GM12874 (cell line): Measurements from ENCODE around the gene P4HA1.

ENCODE experiments used
- TF ChIP-seq, protein P1 (sequence below): IDR thresholded peaks from 2 replicates; pipeline ENCODE4 v1.5.1; 2011; ENCODE audit warnings: low read depth, mild to moderate bottlenecking, control low read depth, low read length, moderate library complexity; ENCODE audit not compliant: insufficient read depth

Gene P4HA1

DNA sequence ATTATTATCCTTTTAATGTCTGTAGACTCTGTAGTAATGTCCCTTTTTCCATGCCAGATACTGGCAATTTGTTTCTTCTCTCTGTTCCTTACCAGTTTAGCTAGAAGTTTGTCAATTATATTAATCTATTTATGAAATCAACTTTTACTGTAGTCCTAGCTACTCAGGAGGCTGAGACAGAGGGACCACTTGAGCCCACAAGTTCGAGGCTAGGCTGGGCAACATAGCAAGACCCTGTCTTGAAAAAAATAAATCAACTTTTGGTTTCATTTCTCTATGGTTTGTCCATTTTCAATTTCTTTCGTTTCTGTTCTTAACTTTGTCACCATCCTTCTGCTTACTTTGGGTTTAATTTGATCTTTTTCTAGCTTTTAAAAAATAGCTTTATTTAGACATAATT, 99.6 kb downstream of the P4HA1 start:
- TF ChIP-seq, protein P1, sequence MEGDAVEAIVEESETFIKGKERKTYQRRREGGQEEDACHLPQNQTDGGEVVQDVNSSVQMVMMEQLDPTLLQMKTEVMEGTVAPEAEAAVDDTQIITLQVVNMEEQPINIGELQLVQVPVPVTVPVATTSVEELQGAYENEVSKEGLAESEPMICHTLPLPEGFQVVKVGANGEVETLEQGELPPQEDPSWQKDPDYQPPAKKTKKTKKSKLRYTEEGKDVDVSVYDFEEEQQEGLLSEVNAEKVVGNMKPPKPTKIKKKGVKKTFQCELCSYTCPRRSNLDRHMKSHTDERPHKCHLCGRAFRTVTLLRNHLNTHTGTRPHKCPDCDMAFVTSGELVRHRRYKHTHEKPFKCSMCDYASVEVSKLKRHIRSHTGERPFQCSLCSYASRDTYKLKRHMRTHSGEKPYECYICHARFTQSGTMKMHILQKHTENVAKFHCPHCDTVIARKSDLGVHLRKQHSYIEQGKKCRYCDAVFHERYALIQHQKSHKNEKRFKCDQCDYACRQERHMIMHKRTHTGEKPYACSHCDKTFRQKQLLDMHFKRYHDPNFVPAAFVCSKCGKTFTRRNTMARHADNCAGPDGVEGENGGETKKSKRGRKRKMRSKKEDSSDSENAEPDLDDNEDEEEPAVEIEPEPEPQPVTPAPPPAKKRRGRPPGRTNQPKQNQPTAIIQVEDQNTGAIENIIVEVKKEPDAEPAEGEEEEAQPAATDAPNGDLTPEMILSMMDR = no peak

DNA sequence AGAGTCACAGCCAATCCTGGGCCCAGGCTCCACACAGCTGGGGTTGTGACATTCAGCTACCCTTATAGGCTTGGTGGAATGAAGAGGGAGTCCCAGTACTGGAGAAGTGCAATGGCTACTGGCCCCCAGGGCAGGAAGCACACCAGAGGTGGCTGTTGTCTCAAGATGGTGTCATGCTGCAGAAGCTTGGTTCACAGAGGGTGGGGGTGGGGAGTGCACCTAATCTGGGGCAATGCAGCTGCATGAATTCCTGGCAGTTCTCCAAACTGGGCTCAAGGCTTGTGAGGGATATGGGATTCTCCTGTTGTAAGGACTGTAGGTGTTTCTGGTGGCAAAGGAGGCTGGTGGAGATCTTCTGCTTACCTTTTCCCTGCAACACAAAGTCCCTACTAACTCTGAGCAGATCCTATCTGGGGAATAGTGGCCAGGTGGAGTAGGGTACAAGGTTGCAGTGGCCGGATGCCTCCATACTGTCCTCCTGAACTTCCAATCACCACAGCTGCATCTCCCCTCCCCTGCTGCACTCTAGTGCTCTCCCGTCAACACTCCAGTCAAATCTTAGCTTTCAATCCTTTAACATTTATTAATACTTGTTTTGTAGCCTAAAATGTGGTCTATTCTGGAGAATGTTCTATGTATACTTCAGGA, 114.7 kb downstream of the P4HA1 start:
- TF ChIP-seq, protein P1 = no peak

DNA sequence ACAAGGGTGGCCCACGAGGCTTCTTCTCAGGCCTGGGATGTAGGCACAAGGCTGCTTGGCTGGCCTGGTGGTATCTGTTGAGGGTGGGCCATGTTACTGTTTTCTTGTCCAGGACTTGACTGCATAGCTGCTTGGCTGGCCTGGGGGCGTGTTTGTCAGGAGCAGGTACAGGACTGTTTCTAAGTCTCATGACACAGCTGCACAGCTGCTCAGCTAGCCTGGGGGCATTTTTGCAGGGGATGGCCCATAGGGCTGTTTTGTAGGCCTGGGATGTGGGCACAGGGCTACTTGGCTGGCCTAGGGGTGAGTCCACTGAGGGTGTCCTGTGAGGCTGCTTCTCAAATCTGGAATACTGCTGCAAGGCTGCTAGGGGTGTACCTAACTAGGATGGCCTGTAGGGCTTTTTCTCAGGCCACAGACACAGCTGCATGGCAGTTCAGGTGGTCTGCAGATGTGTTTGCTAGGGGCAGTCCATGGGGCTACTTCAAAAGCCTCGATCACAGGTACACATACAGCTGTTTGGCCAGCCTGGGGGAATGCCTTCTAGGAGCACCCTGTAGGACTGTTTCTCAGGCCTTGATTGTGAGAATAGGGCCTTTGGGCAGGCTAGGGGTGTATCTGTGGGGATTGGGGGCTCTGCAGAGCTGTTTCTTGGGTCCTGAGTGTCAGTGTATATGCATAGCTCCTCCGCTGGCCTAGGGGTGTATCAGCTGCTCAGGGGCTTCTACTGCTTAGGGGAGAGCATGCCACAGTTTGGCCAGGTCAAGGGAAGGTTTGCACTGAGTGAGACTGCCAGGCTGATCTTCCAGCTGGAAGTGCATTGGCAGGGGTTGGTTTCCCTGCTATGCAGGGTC, 115.4 kb downstream of the P4HA1 start:
- TF ChIP-seq, protein P1 = no peak

DNA sequence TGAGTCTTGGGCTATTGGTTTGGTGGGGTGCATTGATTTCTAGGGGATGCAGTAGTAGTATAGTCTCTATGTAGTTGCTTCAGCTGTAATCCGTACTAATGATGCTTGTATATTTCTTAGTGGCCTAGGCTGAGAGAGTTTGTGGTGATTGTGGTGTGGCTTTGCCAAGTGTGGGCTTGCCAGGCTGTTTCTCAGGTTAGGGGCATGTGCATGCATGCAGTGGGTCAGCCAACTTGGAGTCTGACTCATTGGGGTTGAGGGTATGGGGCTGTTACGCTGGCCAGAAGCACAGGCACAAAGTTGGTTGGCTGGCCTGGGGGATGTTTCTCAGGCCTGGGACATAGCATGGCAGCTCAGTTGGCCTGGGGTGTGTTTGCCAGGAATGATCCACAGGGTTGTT, 116.3 kb downstream of the P4HA1 start:
- TF ChIP-seq, protein P1 = no peak

DNA sequence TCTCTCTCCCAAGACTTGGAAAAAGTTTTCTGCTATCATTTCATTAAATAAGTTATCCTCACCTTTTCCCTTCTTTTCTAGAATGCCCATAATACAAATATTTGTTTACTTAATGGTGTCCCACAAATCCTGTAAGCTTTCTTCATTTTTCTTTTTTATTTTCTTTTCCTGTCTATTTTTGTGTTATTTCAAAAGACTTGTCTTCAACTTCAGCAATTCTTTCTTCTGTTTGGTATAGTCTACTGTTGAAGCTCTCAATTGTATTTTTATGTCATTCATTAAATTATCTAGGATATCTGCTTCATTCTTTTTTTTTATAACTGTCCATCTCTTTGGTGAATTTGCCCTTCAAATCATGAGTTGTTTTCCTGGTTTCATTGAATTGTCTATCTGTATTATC, 117.0 kb downstream of the P4HA1 start:
- TF ChIP-seq, protein P1 = no peak

DNA sequence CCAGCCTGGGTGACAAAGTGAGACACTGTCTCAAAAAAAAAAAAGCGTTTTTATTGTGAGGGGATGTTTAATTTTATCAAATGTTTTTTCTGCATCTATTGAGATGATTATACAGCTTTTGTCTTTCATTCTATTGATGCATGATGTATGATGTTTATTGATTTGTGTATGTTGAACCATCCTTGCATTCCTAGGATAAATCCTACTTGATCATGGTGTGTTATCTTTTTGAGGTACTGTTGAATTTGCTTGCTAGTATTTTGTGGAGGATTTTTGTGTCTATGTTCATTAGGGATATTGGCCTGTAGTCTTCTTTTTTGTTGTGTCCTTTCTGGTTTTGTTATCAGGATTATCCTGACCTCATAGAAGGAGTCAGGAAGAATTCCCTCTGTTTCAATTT, 119.8 kb downstream of the P4HA1 start:
- TF ChIP-seq, protein P1 = no peak
